HEK293 (cell line): Measurements from ENCODE around the gene CRTC2.

Experiments used
- CTCF ChIA-PET: fragments of 350-600 bp; formaldehyde crosslinking; extraction: SDS; loops from one replicate; lab custom pipeline; 2021; ENCODE audit warnings: antibody characterized with exemption; lab: Yijun Ruan, JAX
- POLR2A ChIA-PET: fragments of 300-600 bp; formaldehyde crosslinking; extraction: SDS; loops from one replicate; lab custom pipeline; 2020; ENCODE audit warnings: antibody characterized with exemption, inconsistent platforms; lab: Yijun Ruan, JAX
- H3K27ac ChIP-seq: fragments of 200-500 bp; sonication (Bioruptor generic); 2 replicates; pipeline ENCODE4 v1.5.1; 2014; ENCODE audit warnings: low read depth, low read length, control low read depth, inconsistent platforms; ENCODE audit errors: extremely low read depth
- H3K36me3 ChIP-seq, 2 experiments: fragments of 200-500 bp in 1 of 2; sonication (Bioruptor generic) in 1 of 2; 1 replicate in 1 of 2; 2 replicates in 1 of 2; pipeline ENCODE4 v1.5.1; 2014 to 2017; ENCODE audit warnings: inconsistent platforms in 2 of 2, low read length in 2 of 2; ENCODE audit not compliant: control insufficient read depth in 2 of 2, insufficient read depth in 1 of 2
- H3K4me1 ChIP-seq: fragments of 200-500 bp; sonication (Bioruptor generic); 2 replicates; pipeline ENCODE4 v1.5.1; 2014; ENCODE audit warnings: mild to moderate bottlenecking, low read length, inconsistent platforms; ENCODE audit not compliant: control insufficient read depth, insufficient read depth
- H3K4me3 ChIP-seq: 2 replicates; pipeline ENCODE4 v1.5.1; 2011; ENCODE audit warnings: low read depth, mild to moderate bottlenecking, control low read depth, low read length, moderate library complexity
- H3K9me3 ChIP-seq: fragments of 200-500 bp; sonication (Bioruptor generic); 2 replicates; pipeline ENCODE4 v1.5.1; 2014; ENCODE audit warnings: low read depth, low read length, inconsistent platforms; ENCODE audit not compliant: control insufficient read depth, insufficient read depth
- GLIS1 ChIP-seq: fragments of 450-650 bp; formaldehyde crosslinking; IDR thresholded peaks from 2 replicates; pipeline ENCODE4 v1.5.1; 2016; ENCODE audit warnings: missing biosample characterization, missing genetic modification characterization
- OVOL3 ChIP-seq: fragments of 450-650 bp; formaldehyde crosslinking; IDR thresholded peaks from 2 replicates; pipeline ENCODE4 v1.5.1; 2016; ENCODE audit warnings: missing biosample characterization, missing genetic modification characterization
- PRDM2 ChIP-seq: fragments of 450-650 bp; formaldehyde crosslinking; IDR thresholded peaks from 2 replicates; pipeline ENCODE4 v1.5.1; 2016; ENCODE audit warnings: missing biosample characterization, missing genetic modification characterization, borderline replicate concordance
- PRDM6 ChIP-seq: fragments of 450-650 bp; formaldehyde crosslinking; IDR thresholded peaks from 2 replicates; pipeline ENCODE4 v1.5.1; 2017; ENCODE audit warnings: missing biosample characterization, missing genetic modification characterization
- TSHZ1 ChIP-seq: fragments of 450-650 bp; formaldehyde crosslinking; IDR thresholded peaks from 2 replicates; pipeline ENCODE4 v1.5.1; 2016; ENCODE audit warnings: missing biosample characterization, missing genetic modification characterization, borderline replicate concordance
- ZBTB44 ChIP-seq: fragments of 450-650 bp; IDR thresholded peaks from 2 replicates; pipeline ENCODE4 v1.5.1; 2018; ENCODE audit warnings: missing biosample characterization, mild to moderate bottlenecking, missing genetic modification characterization
- ZBTB7A ChIP-seq: fragments of 450-650 bp; formaldehyde crosslinking; IDR thresholded peaks from 2 replicates; pipeline ENCODE4 v1.5.1; 2016; ENCODE audit warnings: low read depth, missing biosample characterization, missing genetic modification characterization
- ZNF248 ChIP-seq: fragments of 450-650 bp; formaldehyde crosslinking; IDR thresholded peaks from 2 replicates; pipeline ENCODE4 v1.5.1; 2017; ENCODE audit warnings: missing biosample characterization, missing genetic modification characterization
- ZNF404 ChIP-seq: fragments of 450-650 bp; formaldehyde crosslinking; IDR thresholded peaks from 2 replicates; pipeline ENCODE4 v1.5.1; 2017; ENCODE audit warnings: missing biosample characterization, missing genetic modification characterization
- ZNF692 ChIP-seq: fragments of 450-650 bp; formaldehyde crosslinking; IDR thresholded peaks from 2 replicates; pipeline ENCODE4 v1.5.1; 2016; ENCODE audit warnings: missing biosample characterization, missing genetic modification characterization

CRTC2 gene

GRCh38 chr1:153961421-153961820, 3.0 kb upstream of the CRTC2 start (continued):
- TF ChIP-seq PRDM2 (tag by site-specific recombination) = no peak
- no peak for TF ChIP-seq ZNF248 (tag by site-specific recombination)
- no peak for TF ChIP-seq ZBTB7A (tag by site-specific recombination)
- TF ChIP-seq ZNF692 (tag by site-specific recombination) = no peak
- no peak for TF ChIP-seq OVOL3 (tag by site-specific recombination)
- no peak for TF ChIP-seq ZBTB44 (tag by site-specific recombination)
- no peak for TF ChIP-seq PRDM6 (tag by site-specific recombination)
- TF ChIP-seq GLIS1 (tag by site-specific recombination) = no peak
- TF ChIP-seq TSHZ1 (tag by site-specific recombination) = no peak

GRCh38 chr1:153960206-153960605, 1.8 kb upstream of the CRTC2 start:
- ChIA-PET CTCF (interaction anchor here (0.7 kb wide), 2 partner anchors 8 to 26 kb away, joined by 3 to 4 read pairs; partner anchors contain the start of gene RAB13), POLR2A (interaction anchor here (1.3 kb wide), 1 partner anchor 18 kb away, joined by 4 read pairs; the partner anchor contains the start of gene JTB)
- H3K27ac ChIP-seq = no peak overlapping the region
- peaks cover 0 to 36% of the 10 kb centered on the region in 2 experiments; a peak in 2 of 3 replicates for H3K36me3 ChIP-seq
- no peaks in the 10 kb centered on the region for H3K9me3 ChIP-seq
- no peak for TF ChIP-seq ZNF404 (tag by site-specific recombination)
- TF ChIP-seq, all 188 proteins: peak for 0
- Histone ChIP-seq H3K4me1 (peaks cover 13% of the 10 kb centered on the region; the same call in 1 of the 2 replicates), H3K4me3 (no peak overlapping the region)
